H9 (cell line): Measurements from ENCODE around the gene GNPTAB. TPM values are rescaled to one million over a fixed set of nuclear protein-coding genes. Genes with fewer than 3 reads are reported as not detected.

Source experiments
- DNase-seq: peaks from one replicate; pipeline ENCODE4 v3.0.0-alpha.2; 2017
- H2AFZ ChIP-seq: one replicate; pipeline ENCODE4 v1.6.1; 2013; ENCODE audit warnings: mild to moderate bottlenecking, low read length, control low read depth, moderate library complexity
- H2AK5ac ChIP-seq: 2 replicates; pipeline ENCODE4 v1.6.1; 2013; ENCODE audit warnings: low read length, control low read depth, mixed read lengths; ENCODE audit not compliant: insufficient read length
- H2BK120ac ChIP-seq: one replicate; pipeline ENCODE4 v1.6.1; 2013; ENCODE audit warnings: low read depth, mild to moderate bottlenecking, low read length, control low read depth, inconsistent platforms; ENCODE audit not compliant: poor library complexity, severe bottlenecking
- H2BK12ac ChIP-seq: 2 replicates; pipeline ENCODE4 v1.6.1; 2013; ENCODE audit warnings: low read length, control low read depth, mixed read lengths, low read depth; ENCODE audit not compliant: insufficient read length
- H2BK15ac ChIP-seq: 2 replicates; pipeline ENCODE4 v1.6.1; 2013; ENCODE audit warnings: low read depth, low read length, control low read depth
- H2BK20ac ChIP-seq: one replicate; pipeline ENCODE4 v1.6.1; 2013; ENCODE audit warnings: low read depth, mild to moderate bottlenecking, low read length, control low read depth, inconsistent platforms; ENCODE audit not compliant: poor library complexity, severe bottlenecking
- H2BK5ac ChIP-seq: 2 replicates; pipeline ENCODE4 v1.6.1; 2013; ENCODE audit warnings: low read length, control low read depth, mixed read lengths; ENCODE audit not compliant: insufficient read length
- H3K14ac ChIP-seq: 2 replicates; pipeline ENCODE4 v1.6.1; 2013; ENCODE audit warnings: low read length, control low read depth; ENCODE audit not compliant: insufficient read depth
- H3K18ac ChIP-seq: 2 replicates; pipeline ENCODE4 v1.6.1; 2013; ENCODE audit warnings: low read depth, mild to moderate bottlenecking, mixed read lengths, low read length, control low read depth; ENCODE audit not compliant: insufficient read length
- H3K23ac ChIP-seq: 2 replicates; pipeline ENCODE4 v1.6.1; 2013; ENCODE audit warnings: low read length, control low read depth, mixed read lengths, low read depth; ENCODE audit not compliant: insufficient read length
- H3K23me2 ChIP-seq: 2 replicates; pipeline ENCODE4 v1.6.1; 2013; ENCODE audit warnings: low read depth, mild to moderate bottlenecking, mixed read lengths, low read length, control low read depth; ENCODE audit not compliant: insufficient read length, poor library complexity, severe bottlenecking
- H3K27ac ChIP-seq: 2 replicates; pipeline ENCODE4 v1.5.1; 2013; ENCODE audit warnings: low read length, control low read depth, mixed read lengths, low read depth; ENCODE audit not compliant: insufficient read length
- H3K27me3 ChIP-seq: 2 replicates; pipeline ENCODE4 v1.6.1; 2013; ENCODE audit warnings: low read length, control low read depth, inconsistent platforms; ENCODE audit not compliant: insufficient read depth
- H3K4ac ChIP-seq: 2 replicates; pipeline ENCODE4 v1.6.1; 2013; ENCODE audit warnings: low read depth, mild to moderate bottlenecking, control low read depth, inconsistent platforms, low read length, moderate library complexity
- H3K4me1 ChIP-seq: 2 replicates; pipeline ENCODE4 v1.6.1; 2013; ENCODE audit warnings: low read length, control low read depth, inconsistent platforms; ENCODE audit not compliant: insufficient read depth
- H3K4me2 ChIP-seq: 2 replicates; pipeline ENCODE4 v1.6.1; 2013; ENCODE audit warnings: low read length, control low read depth, mixed read lengths; ENCODE audit not compliant: insufficient read length, insufficient read depth
- H3K56ac ChIP-seq: 2 replicates; pipeline ENCODE4 v1.6.1; 2013; ENCODE audit warnings: low read depth, mild to moderate bottlenecking, mixed read lengths, low read length, control low read depth; ENCODE audit not compliant: insufficient read length
- H3K79me1 ChIP-seq: 2 replicates; pipeline ENCODE4 v1.6.1; 2013; ENCODE audit warnings: low read depth, mild to moderate bottlenecking, moderate library complexity, low read length, control low read depth, inconsistent platforms; ENCODE audit not compliant: insufficient read depth, poor library complexity, severe bottlenecking
- H3K79me2 ChIP-seq: 2 replicates; pipeline ENCODE4 v1.6.1; 2013; ENCODE audit warnings: low read length, control low read depth, inconsistent platforms; ENCODE audit not compliant: insufficient read depth
- H3K9ac ChIP-seq: 2 replicates; pipeline ENCODE4 v1.6.1; 2013; ENCODE audit warnings: low read length, control low read depth, mixed read lengths; ENCODE audit not compliant: insufficient read length; ENCODE audit errors: extremely low read depth
- H3K9me3 ChIP-seq: one replicate; pipeline ENCODE4 v1.6.1; 2013; ENCODE audit warnings: low read depth, low read length, inconsistent platforms; ENCODE audit not compliant: control insufficient read depth
- H3T11ph ChIP-seq: one replicate; pipeline ENCODE4 v1.6.1; 2013; ENCODE audit warnings: mild to moderate bottlenecking, low read length, control low read depth, inconsistent platforms
- H4K20me1 ChIP-seq: one replicate; pipeline ENCODE4 v1.6.1; 2013; ENCODE audit not compliant: control insufficient read depth, insufficient read length, insufficient read depth
- H4K5ac ChIP-seq: 2 replicates; pipeline ENCODE4 v1.6.1; 2013; ENCODE audit warnings: low read depth, mild to moderate bottlenecking, mixed read lengths, low read length, control low read depth; ENCODE audit not compliant: insufficient read length
- H4K8ac ChIP-seq: replicated peaks from 2 replicates; pipeline ENCODE4 v1.6.1; 2013; ENCODE audit warnings: low read length, control low read depth, mixed read lengths, low read depth; ENCODE audit not compliant: insufficient read length
- H4K91ac ChIP-seq: 2 replicates; pipeline ENCODE4 v1.6.1; 2013; ENCODE audit warnings: low read depth, mild to moderate bottlenecking, moderate library complexity, mixed read lengths, low read length, control low read depth; ENCODE audit not compliant: insufficient read length
- H3K27ac Mint-ChIP-seq, 3 experiments: 2 replicates in 2 of 3; 3 replicates in 1 of 3; pipeline ENCODE4 v1.8.0; 2020 to 2021; ENCODE audit warnings: mixed read lengths in 3 of 3, mild to moderate bottlenecking in 1 of 3, moderate library complexity in 1 of 3
- H3K27me3 Mint-ChIP-seq: 2 replicates; pipeline ENCODE4 v1.8.0; 2021; ENCODE audit warnings: low read depth, mild to moderate bottlenecking, moderate library complexity, mixed read lengths
- H3K36me3 Mint-ChIP-seq, 3 experiments: 2 replicates in 2 of 3; 3 replicates in 1 of 3; pipeline ENCODE4 v1.8.0; 2020 to 2021; ENCODE audit warnings: low read depth in 3 of 3, mixed read lengths in 3 of 3; ENCODE audit not compliant: insufficient read depth in 1 of 3
- H3K4me1 Mint-ChIP-seq, 2 experiments: 2 replicates each; pipeline ENCODE4 v1.8.0; 2020; ENCODE audit warnings: mixed read lengths in 2 of 2
- H3K4me3 Mint-ChIP-seq, 2 experiments: 2 replicates in 1 of 2; 3 replicates in 1 of 2; pipeline ENCODE4 v1.8.0; 2020 to 2021; ENCODE audit warnings: mild to moderate bottlenecking in 2 of 2, mixed read lengths in 2 of 2, moderate library complexity in 1 of 2
- H3K9me3 Mint-ChIP-seq, 2 experiments: 2 replicates in 1 of 2; 3 replicates in 1 of 2; pipeline ENCODE4 v1.8.0; 2020; ENCODE audit warnings: mild to moderate bottlenecking in 2 of 2, mixed read lengths in 2 of 2, moderate library complexity in 1 of 2
- WGBS: extraction: QIAGEN DNeasy Blood & Tissue Kit; methylation state at CpG from one replicate; pipeline ENCODE4 v1.1.7; 2013; ENCODE audit warnings: missing lambda C conversion rate, low lambda C conversion rate, mixed read lengths; ENCODE audit not compliant: insufficient read length; ENCODE audit errors: extremely low coverage; 5-methylcytosine and 5-hydroxymethylcytosine counted together
- total RNA-seq: library from RNA; stranded (reverse); gene quantifications from 2 replicates; pipeline ENCODE4 v1.2.1, GENCODE V29; 2021
- TF ChIP-seq, protein P1 (sequence below): fragments of 200-600 bp; sonication (generic); conservative IDR thresholded peaks from 3 replicates; pipeline ENCODE4 v1.8.0; 2021; ENCODE audit warnings: antibody characterized with exemption, mild to moderate bottlenecking

Gene GNPTAB
- total RNA-seq, 1 experiment from 2014 or later: 44.3 TPM

GRCh38 chr12:101806265-101806664, 24.5 kb downstream of the GNPTAB start:
- H2BK5ac ChIP-seq: no peak overlapping the region
- WGBS: no CpG with 5 or more reads among the region's 1 CpG
- no peaks in the 10 kb centered on the region for H3K27me3 Mint-ChIP-seq
- no peak overlapping the region for H2BK12ac ChIP-seq
- DNase-seq: no peak
- H3K79me1 ChIP-seq: no peaks in the 10 kb centered on the region
- H3T11ph ChIP-seq: no peak overlapping the region
- no peaks in the 10 kb centered on the region for H4K20me1 ChIP-seq
- H3K27ac Mint-ChIP-seq: peak overlapping the region in 1 of 3 experiments; percentile 85; a peak in 2 of 7 replicates
- H2AFZ ChIP-seq: no peak overlapping the region
- H2BK120ac ChIP-seq: no peak overlapping the region
- no peaks in the 10 kb centered on the region; the same call in 1 of the 2 replicates for H3K4me1 ChIP-seq
- no peak overlapping the region for H3K4me2 ChIP-seq
- no peak overlapping the region for H3K18ac ChIP-seq
- H3K27me3 ChIP-seq: no peaks in the 10 kb centered on the region
- H3K23me2 ChIP-seq: no peaks in the 10 kb centered on the region
- no peak overlapping the region for H3K4ac ChIP-seq
- TF ChIP-seq, protein P1, sequence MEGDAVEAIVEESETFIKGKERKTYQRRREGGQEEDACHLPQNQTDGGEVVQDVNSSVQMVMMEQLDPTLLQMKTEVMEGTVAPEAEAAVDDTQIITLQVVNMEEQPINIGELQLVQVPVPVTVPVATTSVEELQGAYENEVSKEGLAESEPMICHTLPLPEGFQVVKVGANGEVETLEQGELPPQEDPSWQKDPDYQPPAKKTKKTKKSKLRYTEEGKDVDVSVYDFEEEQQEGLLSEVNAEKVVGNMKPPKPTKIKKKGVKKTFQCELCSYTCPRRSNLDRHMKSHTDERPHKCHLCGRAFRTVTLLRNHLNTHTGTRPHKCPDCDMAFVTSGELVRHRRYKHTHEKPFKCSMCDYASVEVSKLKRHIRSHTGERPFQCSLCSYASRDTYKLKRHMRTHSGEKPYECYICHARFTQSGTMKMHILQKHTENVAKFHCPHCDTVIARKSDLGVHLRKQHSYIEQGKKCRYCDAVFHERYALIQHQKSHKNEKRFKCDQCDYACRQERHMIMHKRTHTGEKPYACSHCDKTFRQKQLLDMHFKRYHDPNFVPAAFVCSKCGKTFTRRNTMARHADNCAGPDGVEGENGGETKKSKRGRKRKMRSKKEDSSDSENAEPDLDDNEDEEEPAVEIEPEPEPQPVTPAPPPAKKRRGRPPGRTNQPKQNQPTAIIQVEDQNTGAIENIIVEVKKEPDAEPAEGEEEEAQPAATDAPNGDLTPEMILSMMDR: no peak
- H3K4me3 Mint-ChIP-seq: no peak overlapping the region
- no peak overlapping the region for H4K91ac ChIP-seq
- no peak overlapping the region for H3K14ac ChIP-seq
- H3K9me3 Mint-ChIP-seq: no peaks in the 10 kb centered on the region
- H2BK20ac ChIP-seq: no peak overlapping the region
- peaks cover 17 to 30% of the 10 kb centered on the region in 2 experiments for H3K4me1 Mint-ChIP-seq
- H3K36me3 Mint-ChIP-seq: peaks cover 0 to 2% (median 1%) of the 10 kb centered on the region in 3 experiments; a peak in 3 of 7 replicates
- H2BK15ac ChIP-seq: no peak overlapping the region
- H2AK5ac ChIP-seq: no peak overlapping the region
- H4K8ac ChIP-seq: no peak overlapping the region
- no peaks in the 10 kb centered on the region for H3K9me3 ChIP-seq
- no peak overlapping the region for H3K23ac ChIP-seq
- H3K56ac ChIP-seq: no peak overlapping the region
- no peak overlapping the region for H4K5ac ChIP-seq
- H3K27ac ChIP-seq: no peak overlapping the region
- H3K9ac ChIP-seq: no peak overlapping the region
- H3K79me2 ChIP-seq: no peaks in the 10 kb centered on the region; the same call in 1 of the 2 replicates
